NCI-H82 treated with DMSO at 0.1 percent for 48 hours (cell line): ENCODE measurements around the gene IDI1.

Source experiments
- DNase-seq: peaks from one replicate; lab custom pipeline; 2025; ENCODE audit not compliant: unreplicated experiment; lab: John Stamatoyannopoulos, UW

Gene IDI1

GRCh38 chr10:996031-996430 is 52.9 kb downstream of the IDI1 start:
- no peak for DNase-seq

- no peak for DNase-seq
These were observed 53.4 kb downstream of the IDI1 start for GRCh38 chr10:995559-995926.

- no peak for DNase-seq
These were observed 53.9 kb downstream of the IDI1 start for GRCh38 chr10:994836-995558.

GRCh38 chr10:992871-993270 is 56.0 kb downstream of the IDI1 start:
- DNase-seq: no peak

GRCh38 chr10:992467-992866 is 56.5 kb downstream of the IDI1 start:
- no peak for DNase-seq

GRCh38 chr10:990808-991207 is 58.1 kb downstream of the IDI1 start:
- no peak for DNase-seq
